Panc1 (cell line): ENCODE results near the gene MAMLD1.

Source experiments
- CTCF ChIP-seq: fragments of 450-650 bp; IDR thresholded peaks from 2 replicates; pipeline ENCODE4 v1.5.1; 2017; ENCODE audit warnings: mild to moderate bottlenecking
- POLR2AphosphoS5 ChIP-seq: IDR thresholded peaks from 2 replicates; pipeline ENCODE4 v1.6.1; 2012; ENCODE audit warnings: mild to moderate bottlenecking, low read depth, low read length, moderate library complexity
- REST ChIP-seq, 2 experiments: IDR thresholded peaks; 2 replicates each; pipeline ENCODE4 v1.6.1; 2011 to 2012; ENCODE audit warnings: low read depth in 2 of 2, control low read depth in 1 of 2, low read length in 1 of 2, mild to moderate bottlenecking in 1 of 2, moderate library complexity in 1 of 2; ENCODE audit not compliant: insufficient read depth in 1 of 2
- SIN3A ChIP-seq: IDR thresholded peaks from 2 replicates; pipeline ENCODE4 v1.6.1; 2012; ENCODE audit warnings: low read depth, mild to moderate bottlenecking, low read length, moderate library complexity, borderline replicate concordance; ENCODE audit not compliant: insufficient read depth
- TCF7L2 ChIP-seq: IDR thresholded peaks from 2 replicates; pipeline ENCODE4 v1.6.1; 2011; ENCODE audit warnings: mild to moderate bottlenecking, low read depth, low read length, inconsistent platforms

- TF ChIP-seq POLR2AphosphoS5 (no peak), CTCF (no peak), SIN3A (no peak), TCF7L2 (no peak), REST (IDR thresholded peaks at IDR 0.05; ENCODE audit: insufficient read depth in 1 of 2, low read depth in 2 of 2, low read length in 1 of 2) (no peak)
Measured at GRCh38 chrX:150364347-150365050, 1.4 kb downstream of the MAMLD1 start.
